Kidney (tissue), 14 donors: Measurements from ENCODE around the gene CELA1. TPM values are rescaled to one million over a fixed set of nuclear protein-coding genes. Genes with fewer than 3 reads are reported as not detected.

Experiments used
- DNase-seq, 5 donors: peaks; one replicate each; pipeline ENCODE4 v3.0.0-alpha.2; 2013 to 2020
- FAIRE-seq: peaks from 2 replicates; lab custom pipeline; 2012; peaks lifted over from hg19 to GRCh38; lab: Jason Lieb, UNC
- H3K27ac ChIP-seq, 2 donors: one replicate each; pipeline ENCODE4 v1.7.0; 2013; ENCODE audit warnings: low read depth in 2 of 2, low read length in 2 of 2, inconsistent platforms in 1 of 2
- H3K27me3 ChIP-seq: one replicate; pipeline ENCODE4 v1.7.1; 2013; ENCODE audit warnings: low read length, inconsistent platforms; ENCODE audit not compliant: control insufficient read depth, insufficient read depth
- H3K36me3 ChIP-seq, 3 donors: one replicate each; pipeline versions ENCODE4 v1.7.0 to v1.7.1; 2013; ENCODE audit warnings: low read length in 3 of 3, control low read depth in 1 of 3, inconsistent platforms in 1 of 3; ENCODE audit not compliant: insufficient read depth in 3 of 3, control insufficient read depth in 2 of 3
- H3K4me1 ChIP-seq, 3 donors: one replicate each; pipeline versions ENCODE4 v1.7.0 to v1.7.1; 2013; ENCODE audit warnings: low read length in 3 of 3, inconsistent platforms in 1 of 3, low read depth in 1 of 3; ENCODE audit not compliant: control insufficient read depth in 2 of 3, insufficient read depth in 2 of 3
- H3K4me3 ChIP-seq, 3 donors: one replicate each; pipeline versions ENCODE4 v1.7.0 to v1.8.1; 2013; ENCODE audit warnings: low read length in 3 of 3, control low read depth in 1 of 3, inconsistent platforms in 1 of 3
- H3K9ac ChIP-seq, 3 donors: one replicate each; pipeline versions ENCODE4 v1.7.0 to v1.7.1; 2013; ENCODE audit warnings: low read length in 3 of 3, control low read depth in 1 of 3, inconsistent platforms in 1 of 3
- H3K9me3 ChIP-seq, 3 donors: one replicate each; pipeline versions ENCODE4 v1.7.0 to v1.7.1; 2013; ENCODE audit warnings: low read length in 3 of 3, control low read depth in 1 of 3, inconsistent platforms in 1 of 3; ENCODE audit not compliant: control insufficient read depth in 2 of 3, insufficient read depth in 1 of 3
- CTCF ChIP-seq: IDR thresholded peaks from 3 replicates; pipeline ENCODE4 v1.5.1; 2012; ENCODE audit warnings: mild to moderate bottlenecking, moderate library complexity, borderline replicate concordance; ENCODE audit not compliant: insufficient read depth; ENCODE audit errors: extremely low read depth
- intact Hi-C: fragments of 100-400 bp; cut with DNase I; formaldehyde crosslinking; loops from one replicate; pipeline ENCODE4 v1.11.1; 2022
- polyA plus RNA-seq: library from polyadenylated mRNA; stranded (reverse); fragments of 350-450 nt; fragmentation: Illumina TruSeq; extraction: RNeasy Lipid Tissue Mini Kit (QIAGEN cat#74804); gene quantifications from one replicate; pipeline ENCODE4 v1.2.3, GENCODE V29; 2014; ENCODE audit warnings: low read depth, low replicate concordance; ENCODE audit not compliant: insufficient read depth
- total RNA-seq: library from RNA; stranded (reverse); fragmentation: NEBNext Ultra II Directional; extraction: Animal tissue kit (Norgen Biotek cat#: 25700); gene quantifications from one replicate; pipeline ENCODE4 v1.2.1, GENCODE V29; 2021
- donor health status: control.
- donor health status: control.
- donor health status: control.
- donor health status: control.
- donor health status: control.
- donor health status: DM: yes; HTN: yes; CAD: no.
- donor health status: Normal renal cell carcinoma (clear cell type).

CELA1 gene
- total and polyA plus RNA-seq, 2 donors from 2014 or later = not detected

- TF ChIP-seq CTCF = no peak
- Histone ChIP-seq H3K27ac (no peak overlapping the region), H3K9ac (no peak overlapping the region), H3K4me3 (no peak overlapping the region), H3K9me3 (no peaks in the 10 kb centered on the region), H3K36me3 (no peaks in the 10 kb centered on the region), H3K27me3 (no peaks in the 10 kb centered on the region), H3K4me1 (no peaks in the 10 kb centered on the region)
- DNase-seq (no peak), FAIRE-seq (no peak)
- intact Hi-C loops = no loop called here
Measured at GRCh38 chr12:51348116-51348515, 1.6 kb upstream of the CELA1 start.

GRCh38 chr12:51345681-51346080, 798 bp downstream of the CELA1 start:
- Histone ChIP-seq H3K9ac (no peak overlapping the region), H3K27me3 (no peaks in the 10 kb centered on the region), H3K4me3 (no peak overlapping the region), H3K9me3 (no peaks in the 10 kb centered on the region), H3K27ac (no peak overlapping the region), H3K36me3 (no peaks in the 10 kb centered on the region), H3K4me1 (peaks cover 0 to 4% (median 0%) of the 10 kb centered on the region in 3 donors)
- no peak for TF ChIP-seq CTCF
- no peak for FAIRE-seq
- intact Hi-C loops = no loop called here
- no peak for DNase-seq

- DNase-seq = no peak
- no peaks in the 10 kb centered on the region for H3K36me3 ChIP-seq
- FAIRE-seq = no peak
- no peaks in the 10 kb centered on the region for H3K9me3 ChIP-seq
- H3K4me3 ChIP-seq = no peak overlapping the region
- intact Hi-C loops = no loop called here
- no peaks in the 10 kb centered on the region for H3K27me3 ChIP-seq
- H3K9ac ChIP-seq = no peak overlapping the region
- H3K4me1 ChIP-seq = peaks cover 0 to 4% (median 0%) of the 10 kb centered on the region in 3 donors
- no peak overlapping the region for H3K27ac ChIP-seq
- no peak for TF ChIP-seq CTCF
Measured at GRCh38 chr12:51343201-51343600, 3.3 kb downstream of the CELA1 start.

- intact Hi-C loops = no loop called here
- FAIRE-seq (no peak), DNase-seq (no peak)
- no peak overlapping the region for H3K9ac ChIP-seq
- peaks cover 0 to 4% (median 0%) of the 10 kb centered on the region in 3 donors for H3K4me1 ChIP-seq
- H3K4me3 ChIP-seq = no peak overlapping the region
- no peak for TF ChIP-seq CTCF
- no peak overlapping the region for H3K27ac ChIP-seq
- no peaks in the 10 kb centered on the region for H3K9me3 ChIP-seq
- H3K27me3 ChIP-seq = no peaks in the 10 kb centered on the region
- no peaks in the 10 kb centered on the region for H3K36me3 ChIP-seq
Measured at GRCh38 chr12:51342416-51342815, 4.1 kb downstream of the CELA1 start.
